ENCODE results near the gene ZNF407.

Gene ZNF407

DNA sequence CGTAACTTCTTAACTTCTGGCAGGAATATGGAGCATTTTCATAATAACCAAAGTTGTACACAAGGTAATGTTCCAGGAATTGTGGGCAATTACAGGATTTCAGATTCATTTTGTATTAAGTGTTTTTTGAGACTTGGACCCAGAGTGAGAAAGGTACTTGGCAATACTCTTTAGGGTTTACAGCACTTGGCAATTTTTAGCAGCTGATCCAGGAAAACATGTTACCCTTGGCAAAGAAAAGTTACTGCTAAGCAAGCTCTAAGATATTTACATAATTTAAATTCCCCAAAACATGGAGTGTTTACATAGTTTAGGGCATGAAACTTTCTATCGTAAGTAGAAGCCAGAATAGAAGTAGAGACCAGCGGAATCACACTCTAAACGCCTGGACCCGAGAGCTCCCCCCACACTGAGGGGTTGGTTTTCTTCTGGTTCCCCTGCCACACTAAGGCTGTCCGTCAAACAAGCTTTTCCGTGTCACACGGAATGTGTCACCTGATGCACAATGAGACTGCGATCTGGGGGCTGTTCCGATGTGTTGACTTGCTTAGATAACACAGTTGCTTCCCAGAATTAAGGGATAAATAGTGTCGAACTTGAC is 434.1 kb downstream of the ZNF407 start:
- Histone ChIP-seq H4K20me1 (ENCODE audit: insufficient read depth, low read length) (no peaks in the 10 kb centered on the region), H3K36me3 (ENCODE audit: insufficient read depth, low read length) (no peaks in the 10 kb centered on the region), H2AFZ (ENCODE audit: low read depth, low read length) (no peak overlapping the region), H3K4me3 (ENCODE audit: low read depth in 1 of 2, low read length in 2 of 2) (no peak overlapping the region), H3K4me2 (ENCODE audit: insufficient read depth, low read length) (no peak overlapping the region), H3K4me1 (ENCODE audit: insufficient read depth, low read length) (peaks cover 8% of the 10 kb centered on the region), H3K79me2 (ENCODE audit: insufficient read depth, low read length) (no peaks in the 10 kb centered on the region), H3K9me3 (ENCODE audit: insufficient read depth, low read length, severe bottlenecking) (no peaks in the 10 kb centered on the region), H3K27ac (ENCODE audit: low read length) (no peak overlapping the region), H3K27me3 (ENCODE audit: insufficient read depth, low read length, poor library complexity) (no peaks in the 10 kb centered on the region), H3K9ac (ENCODE audit: low read depth, low read length) (no peak overlapping the region)
- DNase-seq (no peak), ATAC-seq (ENCODE audit: insufficient read depth, low read depth) (no peak)
- TF ChIP-seq, protein P1, sequence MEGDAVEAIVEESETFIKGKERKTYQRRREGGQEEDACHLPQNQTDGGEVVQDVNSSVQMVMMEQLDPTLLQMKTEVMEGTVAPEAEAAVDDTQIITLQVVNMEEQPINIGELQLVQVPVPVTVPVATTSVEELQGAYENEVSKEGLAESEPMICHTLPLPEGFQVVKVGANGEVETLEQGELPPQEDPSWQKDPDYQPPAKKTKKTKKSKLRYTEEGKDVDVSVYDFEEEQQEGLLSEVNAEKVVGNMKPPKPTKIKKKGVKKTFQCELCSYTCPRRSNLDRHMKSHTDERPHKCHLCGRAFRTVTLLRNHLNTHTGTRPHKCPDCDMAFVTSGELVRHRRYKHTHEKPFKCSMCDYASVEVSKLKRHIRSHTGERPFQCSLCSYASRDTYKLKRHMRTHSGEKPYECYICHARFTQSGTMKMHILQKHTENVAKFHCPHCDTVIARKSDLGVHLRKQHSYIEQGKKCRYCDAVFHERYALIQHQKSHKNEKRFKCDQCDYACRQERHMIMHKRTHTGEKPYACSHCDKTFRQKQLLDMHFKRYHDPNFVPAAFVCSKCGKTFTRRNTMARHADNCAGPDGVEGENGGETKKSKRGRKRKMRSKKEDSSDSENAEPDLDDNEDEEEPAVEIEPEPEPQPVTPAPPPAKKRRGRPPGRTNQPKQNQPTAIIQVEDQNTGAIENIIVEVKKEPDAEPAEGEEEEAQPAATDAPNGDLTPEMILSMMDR (IDR thresholded peaks at IDR 0.05; ENCODE audit: borderline replicate concordance, extremely low read depth, low read length, poor library complexity, severe bottlenecking) = no peak
- TF ChIP-seq EZH2 (IDR thresholded peaks at IDR 0.05; ENCODE audit: borderline replicate concordance, low read depth, low read length, severe bottlenecking) = no peak

DNA sequence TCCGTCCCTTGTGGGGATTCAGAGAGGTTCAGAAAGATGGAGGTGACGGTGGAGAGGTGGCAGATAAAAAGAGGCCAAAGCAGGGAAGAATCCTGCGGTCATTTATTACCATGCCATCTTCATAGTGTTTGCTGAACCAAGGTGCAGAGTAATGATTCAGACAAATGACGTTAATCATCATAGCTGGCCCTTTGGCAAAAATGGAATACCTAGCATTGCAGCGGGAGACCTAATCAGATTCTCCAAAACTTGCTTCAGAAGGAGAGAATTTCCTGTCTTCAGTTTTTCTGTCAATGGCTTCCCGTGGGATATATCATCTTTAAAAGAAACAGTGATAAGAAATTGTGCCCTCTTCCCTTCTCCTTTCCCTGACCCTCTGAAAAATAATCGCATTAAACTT is 435.8 kb downstream of the ZNF407 start:
- Histone ChIP-seq H3K4me2 (ENCODE audit: insufficient read depth, low read length) (no peak overlapping the region), H2AFZ (ENCODE audit: low read depth, low read length) (no peak overlapping the region), H3K79me2 (ENCODE audit: insufficient read depth, low read length) (no peaks in the 10 kb centered on the region), H3K36me3 (ENCODE audit: insufficient read depth, low read length) (no peaks in the 10 kb centered on the region), H3K4me1 (ENCODE audit: insufficient read depth, low read length) (peaks cover 8% of the 10 kb centered on the region), H4K20me1 (ENCODE audit: insufficient read depth, low read length) (no peaks in the 10 kb centered on the region), H3K9ac (ENCODE audit: low read depth, low read length) (no peak overlapping the region), H3K9me3 (ENCODE audit: insufficient read depth, low read length, severe bottlenecking) (no peaks in the 10 kb centered on the region), H3K27ac (ENCODE audit: low read length) (no peak overlapping the region), H3K4me3 (ENCODE audit: low read depth in 1 of 2, low read length in 2 of 2) (no peak overlapping the region), H3K27me3 (ENCODE audit: insufficient read depth, low read length, poor library complexity) (no peaks in the 10 kb centered on the region)
- no peak for DNase-seq
- no peak for ATAC-seq (ENCODE audit: insufficient read depth, low read depth)
- TF ChIP-seq, protein P1 (IDR thresholded peaks at IDR 0.05; ENCODE audit: borderline replicate concordance, extremely low read depth, low read length, poor library complexity, severe bottlenecking) = no peak
- TF ChIP-seq EZH2 (IDR thresholded peaks at IDR 0.05; ENCODE audit: borderline replicate concordance, low read depth, low read length, severe bottlenecking) = no peak

DNA sequence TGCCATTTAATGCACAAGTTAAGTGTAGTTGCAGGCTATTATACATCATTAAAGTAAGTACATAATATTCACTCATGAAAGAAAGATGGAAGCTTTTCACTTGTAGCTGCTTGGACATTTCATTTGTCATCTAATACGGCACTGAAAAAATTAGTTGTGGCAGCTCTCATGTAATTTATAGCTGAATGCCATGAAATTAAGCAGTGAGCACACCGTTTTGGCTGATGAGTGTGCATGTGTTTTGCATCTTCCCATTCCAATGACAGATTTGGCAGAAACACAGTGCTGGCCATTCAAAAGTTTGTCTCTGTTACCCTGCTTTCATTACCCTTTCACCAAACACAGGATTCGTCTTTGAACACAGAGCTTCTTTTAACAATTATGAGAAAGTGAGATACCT is 437.3 kb downstream of the ZNF407 start:
- Histone ChIP-seq H3K9ac (ENCODE audit: low read depth, low read length) (no peak overlapping the region), H2AFZ (ENCODE audit: low read depth, low read length) (no peak overlapping the region), H4K20me1 (ENCODE audit: insufficient read depth, low read length) (no peaks in the 10 kb centered on the region), H3K4me3 (ENCODE audit: low read depth in 1 of 2, low read length in 2 of 2) (no peak overlapping the region), H3K4me1 (ENCODE audit: insufficient read depth, low read length) (no peaks in the 10 kb centered on the region), H3K79me2 (ENCODE audit: insufficient read depth, low read length) (no peaks in the 10 kb centered on the region), H3K27ac (ENCODE audit: low read length) (no peak overlapping the region), H3K36me3 (ENCODE audit: insufficient read depth, low read length) (no peaks in the 10 kb centered on the region), H3K9me3 (ENCODE audit: insufficient read depth, low read length, severe bottlenecking) (no peaks in the 10 kb centered on the region), H3K27me3 (ENCODE audit: insufficient read depth, low read length, poor library complexity) (no peaks in the 10 kb centered on the region), H3K4me2 (ENCODE audit: insufficient read depth, low read length) (no peak overlapping the region)
- no peak for DNase-seq
- TF ChIP-seq, protein P1 (IDR thresholded peaks at IDR 0.05; ENCODE audit: borderline replicate concordance, extremely low read depth, low read length, poor library complexity, severe bottlenecking) = no peak
- TF ChIP-seq EZH2 (IDR thresholded peaks at IDR 0.05; ENCODE audit: borderline replicate concordance, low read depth, low read length, severe bottlenecking) = no peak
- no peak for ATAC-seq (ENCODE audit: insufficient read depth, low read depth)

Measured in DND-41 (cell line).